Measurements from ENCODE around the gene CACNG3.

CACNG3 gene

DNA sequence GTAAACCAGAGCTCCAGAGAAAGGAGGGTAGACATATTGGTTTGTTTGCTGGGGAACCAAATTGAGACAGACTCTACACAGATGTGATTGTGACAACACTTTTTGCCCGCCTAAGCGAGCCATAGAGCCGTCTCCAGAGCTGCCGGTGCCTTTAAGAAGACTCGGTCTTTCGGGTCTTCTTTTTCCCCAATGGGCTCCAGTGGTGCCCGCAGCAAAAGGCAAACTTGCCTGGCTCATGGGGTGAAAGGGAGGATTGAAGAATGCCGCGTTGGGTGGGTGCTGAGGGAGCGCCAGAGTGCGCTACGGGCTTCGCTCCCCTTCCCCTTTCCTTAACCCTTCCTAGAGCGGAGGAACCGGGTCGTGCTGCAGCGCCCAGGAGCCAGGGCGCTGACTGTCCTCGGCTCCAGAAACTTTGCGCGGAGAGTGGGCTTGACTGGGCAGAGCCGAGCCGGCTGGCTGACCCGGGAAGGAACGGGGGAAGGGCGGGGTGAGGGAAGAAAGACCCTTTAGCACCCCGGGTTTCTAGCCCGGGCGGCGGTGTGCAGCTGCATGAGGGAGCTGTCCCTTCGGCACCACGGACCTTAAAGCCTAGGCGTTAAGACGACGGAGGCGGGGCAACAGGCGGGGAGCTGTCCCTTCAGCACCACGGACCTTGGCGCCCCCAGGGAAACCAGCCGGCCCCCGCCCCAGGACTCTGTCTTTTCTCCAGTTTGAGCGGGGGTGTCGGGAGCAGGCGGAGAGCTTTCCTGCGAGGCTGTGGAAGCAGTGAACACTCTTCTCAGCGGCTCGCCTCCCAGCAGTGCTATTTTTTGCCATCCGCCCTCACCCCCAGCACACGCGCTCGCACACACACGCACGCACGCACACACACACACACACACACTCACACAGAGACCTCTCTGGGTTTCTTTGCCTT is at the start of gene CACNG3:
Gene CACNG3 (plus strand): TSS at position 880 of the 916 bp plus-strand sequence. CDS start 420 bp downstream, outside the sequence.
- Histone ChIP-seq H3K27me3 (replicated peaks) (no peaks in the 10 kb centered on the region), H3K36me3 (replicated peaks) (no peaks in the 10 kb centered on the region), H3K27ac (no peak within 1 kb of the TSS), H3K4me3 (ENCODE audit: low read depth, low read length) (no peak within 1 kb of the TSS)
- TF ChIP-seq, protein P1, sequence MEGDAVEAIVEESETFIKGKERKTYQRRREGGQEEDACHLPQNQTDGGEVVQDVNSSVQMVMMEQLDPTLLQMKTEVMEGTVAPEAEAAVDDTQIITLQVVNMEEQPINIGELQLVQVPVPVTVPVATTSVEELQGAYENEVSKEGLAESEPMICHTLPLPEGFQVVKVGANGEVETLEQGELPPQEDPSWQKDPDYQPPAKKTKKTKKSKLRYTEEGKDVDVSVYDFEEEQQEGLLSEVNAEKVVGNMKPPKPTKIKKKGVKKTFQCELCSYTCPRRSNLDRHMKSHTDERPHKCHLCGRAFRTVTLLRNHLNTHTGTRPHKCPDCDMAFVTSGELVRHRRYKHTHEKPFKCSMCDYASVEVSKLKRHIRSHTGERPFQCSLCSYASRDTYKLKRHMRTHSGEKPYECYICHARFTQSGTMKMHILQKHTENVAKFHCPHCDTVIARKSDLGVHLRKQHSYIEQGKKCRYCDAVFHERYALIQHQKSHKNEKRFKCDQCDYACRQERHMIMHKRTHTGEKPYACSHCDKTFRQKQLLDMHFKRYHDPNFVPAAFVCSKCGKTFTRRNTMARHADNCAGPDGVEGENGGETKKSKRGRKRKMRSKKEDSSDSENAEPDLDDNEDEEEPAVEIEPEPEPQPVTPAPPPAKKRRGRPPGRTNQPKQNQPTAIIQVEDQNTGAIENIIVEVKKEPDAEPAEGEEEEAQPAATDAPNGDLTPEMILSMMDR (IDR thresholded peaks at IDR 0.05; ENCODE audit: low read depth, low read length, missing control alignments): no peak
- DNase-seq: peak; percentile 11
- in situ Hi-C loops (cut with HindIII; ENCODE audit: low pct_ligation_motif_present, low sequenced_read_pairs): no loop called here

DNA sequence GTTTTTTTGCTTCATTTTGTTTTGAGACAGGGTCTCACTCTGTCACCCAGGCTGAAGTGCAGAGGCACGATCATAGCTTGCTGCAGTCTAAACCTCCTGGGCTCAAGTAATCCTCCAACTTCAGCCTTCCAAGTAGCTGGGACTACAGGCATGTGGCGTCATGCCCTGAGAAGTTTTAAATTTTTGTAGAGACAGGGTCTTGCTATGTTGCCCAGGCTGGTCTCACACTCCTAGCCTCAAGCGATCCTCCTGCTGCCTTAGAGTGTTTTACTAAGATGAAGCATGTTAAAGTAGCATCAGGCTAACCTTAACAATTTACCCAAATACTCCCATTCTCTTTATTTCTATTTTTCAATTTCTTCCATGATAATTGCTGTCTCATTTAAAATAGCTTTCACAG is 49.2 kb upstream of the CACNG3 start:
- in situ Hi-C loops (cut with HindIII; ENCODE audit: low pct_ligation_motif_present, low sequenced_read_pairs): no loop called here
- TF ChIP-seq, protein P1 (IDR thresholded peaks at IDR 0.05; ENCODE audit: low read depth, low read length, missing control alignments): no peak
- DNase-seq: no peak
- no peaks in the 10 kb centered on the region for H3K36me3 ChIP-seq (replicated peaks)
- no peaks in the 10 kb centered on the region for H3K27me3 ChIP-seq (replicated peaks)
- no peak overlapping the region for H3K4me3 ChIP-seq (ENCODE audit: low read depth, low read length)
- no peak overlapping the region for H3K27ac ChIP-seq

- TF ChIP-seq, protein P1 (IDR thresholded peaks at IDR 0.05; ENCODE audit: low read depth, low read length, missing control alignments): no peak
- Histone ChIP-seq H3K36me3 (replicated peaks) (no peaks in the 10 kb centered on the region), H3K27me3 (replicated peaks) (no peaks in the 10 kb centered on the region), H3K4me3 (ENCODE audit: low read depth, low read length) (no peak overlapping the region), H3K27ac (no peak overlapping the region)
- DNase-seq: no peak
- in situ Hi-C loops (cut with HindIII; ENCODE audit: low pct_ligation_motif_present, low sequenced_read_pairs): no loop called here
Measured at GRCh38 chr16:24208710-24209109, 47.4 kb upstream of the CACNG3 start.

DNA sequence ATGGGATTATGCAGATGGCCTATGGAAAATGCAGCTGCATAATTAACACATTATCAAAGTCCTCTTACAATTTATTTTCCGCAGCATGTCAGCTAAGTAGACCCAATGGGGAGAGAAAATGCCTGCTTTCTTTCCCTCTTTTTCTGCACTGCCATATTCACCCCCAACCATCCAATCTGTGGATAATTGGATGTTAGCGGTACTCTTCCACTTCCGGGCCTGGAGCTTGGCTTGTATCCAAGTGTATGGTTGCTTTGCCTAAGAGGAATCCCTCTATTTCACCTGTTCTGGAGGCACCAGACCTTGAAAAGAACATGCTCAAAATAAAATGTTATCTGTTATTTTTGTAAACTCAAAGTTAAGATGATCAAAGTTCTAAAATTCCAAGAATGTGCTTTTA is 41.1 kb upstream of the CACNG3 start:
- Histone ChIP-seq H3K36me3 (replicated peaks) (no peaks in the 10 kb centered on the region), H3K4me3 (ENCODE audit: low read depth, low read length) (no peak overlapping the region), H3K27me3 (replicated peaks) (no peaks in the 10 kb centered on the region), H3K27ac (no peak overlapping the region)
- in situ Hi-C loops (cut with HindIII; ENCODE audit: low pct_ligation_motif_present, low sequenced_read_pairs): no loop called here
- TF ChIP-seq, protein P1 (IDR thresholded peaks at IDR 0.05; ENCODE audit: low read depth, low read length, missing control alignments): no peak
- no peak for DNase-seq

DNA sequence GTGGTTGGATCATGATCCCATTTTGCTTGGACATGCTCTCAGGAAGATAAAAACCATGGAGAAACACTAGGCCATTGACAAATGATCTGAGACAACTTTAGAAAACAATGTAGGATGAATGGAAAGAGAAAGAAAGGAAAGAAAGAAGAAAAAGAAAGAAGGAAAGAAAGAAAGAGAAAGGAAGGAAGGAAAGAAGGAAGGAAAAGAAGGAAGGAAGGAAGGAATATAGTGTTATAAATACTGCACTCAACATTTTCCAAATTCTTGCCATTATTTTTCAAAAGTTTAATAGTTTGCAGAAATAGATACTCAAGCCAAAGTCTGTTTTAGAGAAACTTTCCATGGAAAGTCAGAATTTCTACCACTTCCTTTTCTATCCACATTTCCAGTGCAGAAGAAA is 39.2 kb upstream of the CACNG3 start:
- in situ Hi-C loops (cut with HindIII; ENCODE audit: low pct_ligation_motif_present, low sequenced_read_pairs): no loop called here

More for the DNA sequence above, 39.2 kb upstream of the CACNG3 start:
- no peak for DNase-seq
- Histone ChIP-seq H3K27me3 (replicated peaks) (no peaks in the 10 kb centered on the region), H3K27ac (no peak overlapping the region), H3K4me3 (ENCODE audit: low read depth, low read length) (no peak overlapping the region), H3K36me3 (replicated peaks) (no peaks in the 10 kb centered on the region)
- TF ChIP-seq, protein P1 (IDR thresholded peaks at IDR 0.05; ENCODE audit: low read depth, low read length, missing control alignments): no peak
